GM18867 (cell line): ENCODE data around the gene ZNF146.
"Not testable (repeated sequence)": the region's sequence is repeated elsewhere in the genome, so short reads cannot be mapped to it uniquely, and the experiment has no call there.

Experiments
- ATAC-seq: cut with Tn5 transposase; IDR thresholded peaks from one replicate; pipeline ENCODE4 v1.9.1; 2021; ENCODE audit warnings: mild to moderate bottlenecking, moderate library complexity; ENCODE audit not compliant: unreplicated experiment

Gene ZNF146

DNA sequence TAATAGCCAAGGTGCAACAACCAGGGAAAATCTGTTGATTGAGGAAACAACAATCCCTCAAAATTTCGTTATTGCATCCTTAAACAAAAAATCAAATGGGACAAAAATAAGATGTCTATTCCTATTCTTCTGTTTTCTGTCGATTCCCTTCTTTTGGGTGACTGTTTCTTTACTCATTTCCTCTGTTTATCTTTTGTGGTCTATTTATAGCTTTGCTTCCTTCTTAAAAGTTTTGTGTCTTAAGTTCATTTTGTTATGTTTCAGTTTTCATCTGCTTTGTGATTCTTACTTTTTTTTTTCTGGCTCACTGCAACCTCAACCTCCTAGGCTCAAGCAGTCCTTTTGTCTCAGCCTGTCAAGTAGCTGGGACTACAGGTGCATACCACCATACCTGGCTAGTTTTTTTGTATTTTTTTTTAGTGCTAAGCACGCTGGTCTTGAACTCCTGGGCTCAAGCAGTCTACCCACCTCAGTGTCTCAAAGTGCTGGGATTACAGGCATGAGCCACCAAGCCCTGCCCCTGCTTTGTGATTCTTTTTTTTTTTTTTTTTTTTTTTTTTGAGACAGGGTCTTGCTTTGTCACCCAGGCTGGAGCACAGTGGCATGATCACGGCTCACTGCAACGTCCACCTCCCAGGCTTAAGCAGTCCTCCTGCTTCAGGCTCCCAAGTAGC lies 10.4 kb downstream of the ZNF146 start:
- ATAC-seq, result no peak

DNA sequence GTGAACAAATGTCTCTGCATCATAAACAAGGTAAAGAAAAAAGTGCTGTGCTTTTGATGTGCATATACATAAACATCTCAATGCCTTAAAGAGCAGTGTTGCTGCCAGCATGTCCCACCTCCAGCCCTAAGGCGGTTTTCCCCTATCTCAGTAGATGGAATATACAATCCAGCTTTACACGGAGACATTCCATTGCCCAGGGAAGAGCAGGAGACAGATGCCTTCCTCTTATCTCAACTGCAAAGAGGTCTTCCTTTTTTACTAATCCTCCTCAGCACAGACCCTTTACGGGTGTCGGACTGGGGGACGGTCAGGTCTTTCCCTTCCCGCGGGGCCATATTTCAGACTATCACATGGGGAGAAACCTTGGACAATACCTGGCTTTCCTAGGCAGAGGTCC lies 18.7 kb downstream of the ZNF146 start:
- ATAC-seq, result not testable (repeated sequence)

DNA sequence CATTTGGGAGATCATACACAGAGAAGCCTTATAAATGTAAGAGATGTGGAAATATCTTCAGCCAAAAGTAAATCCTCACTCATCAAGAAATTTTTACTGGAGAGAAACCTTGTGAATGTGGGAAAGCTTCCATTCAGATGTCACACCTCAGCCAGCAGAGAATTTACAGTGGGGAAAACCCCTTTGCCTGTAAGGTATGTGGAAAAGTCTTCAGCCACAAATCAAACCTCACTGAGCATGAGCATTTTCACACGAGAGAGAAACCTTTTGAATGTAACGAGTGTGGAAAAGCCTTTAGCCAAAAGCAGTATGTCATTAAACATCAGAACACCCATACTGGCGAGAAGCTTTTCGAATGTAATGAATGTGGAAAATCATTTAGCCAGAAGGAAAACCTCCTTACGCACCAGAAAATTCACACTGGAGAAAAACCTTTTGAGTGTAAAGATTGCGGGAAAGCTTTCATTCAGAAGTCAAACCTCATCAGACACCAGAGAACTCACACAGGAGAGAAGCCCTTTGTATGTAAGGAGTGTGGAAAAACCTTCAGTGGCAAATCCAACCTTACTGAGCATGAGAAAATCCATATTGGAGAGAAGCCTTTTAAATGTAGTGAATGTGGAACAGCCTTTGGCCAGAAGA lies 21.5 kb downstream of the ZNF146 start:
- no peak for ATAC-seq

DNA sequence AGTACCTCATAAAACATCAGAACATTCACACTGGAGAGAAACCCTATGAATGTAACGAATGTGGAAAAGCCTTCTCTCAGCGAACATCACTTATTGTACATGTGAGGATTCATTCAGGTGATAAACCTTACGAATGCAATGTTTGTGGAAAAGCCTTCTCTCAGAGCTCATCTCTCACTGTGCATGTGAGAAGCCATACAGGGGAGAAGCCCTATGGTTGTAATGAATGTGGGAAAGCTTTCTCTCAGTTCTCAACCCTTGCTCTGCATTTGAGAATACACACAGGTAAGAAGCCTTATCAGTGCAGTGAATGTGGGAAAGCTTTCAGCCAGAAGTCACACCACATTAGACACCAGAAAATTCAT lies 22.0 kb downstream of the ZNF146 start:
- no peak for ATAC-seq

DNA sequence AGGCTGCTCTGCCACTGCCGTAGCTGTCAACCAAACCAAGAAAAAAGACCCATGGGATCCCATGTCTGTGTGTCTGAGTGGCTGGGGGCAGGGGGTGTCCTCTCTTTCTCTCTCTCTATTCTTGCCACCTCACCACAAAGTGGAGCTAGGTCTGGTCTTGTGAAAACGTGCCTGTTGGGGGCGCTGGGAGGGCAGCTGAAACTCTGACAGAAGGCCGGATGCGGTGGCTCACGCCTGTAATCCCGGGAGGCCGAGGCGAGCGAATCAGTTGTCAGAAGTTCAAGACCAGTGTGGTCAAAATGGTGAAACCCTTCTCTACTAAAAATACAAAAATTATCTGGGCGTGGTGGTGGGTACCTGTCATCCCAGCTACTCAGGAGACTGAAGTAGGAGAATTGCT lies 29.2 kb downstream of the ZNF146 start:
- no peak for ATAC-seq

DNA sequence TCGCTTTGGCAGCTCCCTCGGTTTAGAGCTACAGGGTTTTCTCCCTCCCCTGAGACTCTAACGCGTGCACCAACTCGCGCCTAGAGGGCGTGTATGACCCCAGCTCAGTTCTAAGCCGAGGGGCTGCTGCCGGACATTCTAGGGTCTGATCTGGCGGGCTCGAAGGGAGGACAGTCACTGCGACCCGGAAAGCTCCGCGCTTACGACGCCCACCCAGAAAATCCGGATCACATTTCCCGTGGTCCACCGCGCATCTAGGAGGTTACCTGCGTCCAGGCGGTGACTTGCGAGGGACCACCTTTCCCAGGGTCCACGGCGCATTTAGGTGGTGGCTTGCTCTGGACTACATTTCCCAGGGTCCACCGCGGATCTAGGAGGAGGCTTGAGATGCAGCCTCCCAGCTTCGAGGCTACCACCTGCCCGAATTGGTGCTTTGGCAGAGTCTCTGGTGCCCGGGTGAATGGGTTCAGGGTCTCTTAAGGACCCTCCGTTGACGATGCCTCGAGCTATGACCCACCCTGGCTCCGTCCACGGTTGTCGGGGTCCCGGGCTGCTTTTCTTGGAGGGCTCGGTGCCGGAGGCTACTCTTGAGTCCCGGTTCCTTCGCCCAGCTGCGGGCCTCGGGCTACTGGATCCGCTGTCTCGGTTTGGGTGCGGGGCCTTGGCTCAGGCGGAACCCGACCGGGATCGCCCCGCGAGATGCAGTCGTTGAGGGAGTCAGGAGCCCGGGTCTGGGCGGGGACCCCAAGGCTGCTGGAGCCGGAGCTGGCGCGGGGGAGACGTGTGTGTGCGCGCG lies 30.5 kb downstream of the ZNF146 start:
- no peak for ATAC-seq

DNA sequence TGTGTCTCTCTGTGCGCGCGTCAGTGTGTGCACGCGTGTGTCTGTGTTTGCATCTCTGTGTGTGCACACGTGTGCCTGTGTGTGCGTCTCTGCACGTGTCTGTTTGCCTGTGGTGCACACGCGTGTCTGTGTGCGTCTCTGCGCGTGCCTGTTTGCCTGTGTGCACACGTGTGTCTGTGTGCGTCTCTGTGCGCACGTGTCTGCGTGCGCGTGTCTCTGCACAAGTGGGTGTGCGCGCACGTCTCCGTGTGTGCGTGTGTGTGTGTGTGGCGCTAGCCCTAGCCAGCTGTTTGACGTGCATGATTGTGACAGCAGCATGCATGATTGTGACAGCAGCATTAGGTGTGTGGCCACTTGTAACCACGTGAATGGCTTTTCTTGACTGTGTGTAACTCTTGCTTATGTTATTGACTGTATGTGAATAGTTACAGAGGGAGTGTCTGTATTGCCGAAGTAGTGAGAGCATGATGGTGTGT lies 31.1 kb downstream of the ZNF146 start:
- no peak for ATAC-seq

DNA sequence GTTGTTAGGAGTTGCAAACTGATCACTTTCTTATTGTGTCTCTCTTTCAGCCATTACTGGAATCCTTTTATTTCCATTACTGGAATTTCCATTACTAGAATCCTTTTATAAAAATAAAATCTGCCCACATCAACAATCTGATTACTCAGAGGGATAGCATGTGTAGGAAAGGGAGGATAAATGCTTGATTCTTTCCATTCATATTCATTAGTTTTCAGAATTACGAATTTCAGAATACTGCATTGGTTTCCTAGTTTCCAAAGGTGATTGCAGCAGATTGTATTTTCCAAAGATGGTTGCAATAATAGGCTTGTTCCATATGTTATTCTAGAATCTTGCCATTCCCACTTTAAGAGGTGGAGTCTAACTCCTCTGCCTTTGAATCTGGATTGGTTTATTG lies 37.1 kb downstream of the ZNF146 start:
- no peak for ATAC-seq

DNA sequence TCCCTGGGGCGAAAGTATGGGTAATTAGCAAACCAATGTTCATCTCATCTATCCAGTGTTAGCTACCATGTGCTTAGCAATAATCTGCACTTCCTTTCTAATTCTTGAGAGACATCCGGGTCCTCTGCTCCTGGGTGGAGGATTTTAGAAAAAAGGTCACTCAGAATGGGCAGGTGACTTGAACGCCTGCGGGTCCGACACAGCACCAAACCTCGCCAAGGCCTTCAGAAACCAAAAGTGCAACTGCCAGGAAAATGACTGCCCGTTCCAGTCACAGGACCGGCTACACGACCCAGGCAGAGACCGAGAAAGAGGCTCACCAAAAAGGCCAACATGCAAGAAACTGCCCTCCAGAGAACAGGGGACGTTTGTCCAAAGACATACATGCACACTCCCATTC lies 39.9 kb downstream of the ZNF146 start:
- no peak for ATAC-seq

DNA sequence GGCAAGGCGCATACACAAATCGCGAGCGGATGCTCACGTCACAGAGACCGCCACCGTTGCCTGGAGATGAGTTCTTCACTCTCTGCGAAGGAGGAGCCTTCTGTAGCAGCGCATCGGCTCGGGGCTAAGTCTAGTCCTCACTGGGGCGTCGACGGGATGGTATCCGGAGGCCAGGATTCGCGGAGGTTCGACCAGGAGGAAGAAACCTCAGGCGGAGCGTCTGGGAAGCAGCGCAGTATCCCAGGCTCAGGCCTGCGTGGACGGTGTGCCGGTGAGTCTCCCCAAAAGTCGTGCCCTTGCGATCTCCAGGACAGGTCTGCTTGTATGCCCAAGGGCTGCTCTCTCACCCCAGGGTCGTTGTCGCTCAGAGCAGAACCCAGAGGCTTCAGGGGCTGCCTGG lies 40.4 kb downstream of the ZNF146 start:
- ATAC-seq, result no peak

DNA sequence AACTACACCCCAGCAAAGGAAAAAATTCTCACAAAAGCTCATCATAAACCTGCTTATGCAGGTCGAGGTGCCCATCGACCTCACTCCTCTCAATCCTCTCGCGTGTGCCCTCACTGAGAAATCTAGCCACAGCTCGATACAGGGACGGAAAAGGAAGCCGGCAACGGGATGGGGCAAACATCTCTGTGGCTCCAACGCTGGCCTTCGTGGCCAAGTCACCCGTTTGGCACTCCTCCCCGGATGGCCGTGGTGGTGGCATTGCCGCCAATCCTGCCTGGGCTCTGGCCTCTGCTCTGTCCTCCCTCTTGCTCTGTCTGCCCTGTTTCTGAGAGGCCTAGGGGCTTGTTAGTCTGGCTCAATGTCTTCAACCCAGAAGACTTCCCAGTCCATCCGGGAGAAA lies 41.2 kb downstream of the ZNF146 start:
- no peak for ATAC-seq

DNA sequence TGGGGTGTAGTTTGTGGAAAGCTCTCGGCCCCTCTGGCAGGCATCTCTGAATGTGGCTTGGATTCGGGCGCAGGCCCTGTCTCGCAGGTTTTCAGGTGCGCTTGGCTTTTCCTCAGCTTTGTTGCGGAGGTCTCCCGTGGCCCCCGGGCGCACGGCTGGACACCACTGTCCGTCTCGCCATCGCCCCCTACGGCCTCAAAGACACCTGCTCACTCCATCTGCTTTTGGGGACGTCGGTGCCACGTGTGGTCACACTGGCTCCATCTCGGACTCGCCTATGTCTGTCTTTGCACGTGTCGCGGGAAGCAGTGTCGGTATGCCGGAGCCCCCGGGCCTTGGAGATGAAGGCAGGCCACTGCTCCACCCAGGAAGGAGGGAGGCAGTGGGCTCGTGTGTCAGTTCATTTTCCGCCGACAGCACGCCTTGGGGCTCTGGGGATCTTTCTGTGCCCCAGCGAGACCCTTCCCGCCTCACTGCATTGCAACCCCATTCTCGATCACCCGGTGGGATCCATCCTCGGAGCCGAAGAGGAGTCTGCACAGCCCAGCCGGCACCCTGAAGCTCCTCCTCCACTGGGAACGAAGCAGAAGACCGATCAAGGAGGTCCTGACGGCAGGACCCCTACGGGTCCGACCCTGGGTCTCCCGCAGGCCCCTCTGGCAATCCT lies 42.1 kb downstream of the ZNF146 start:
- ATAC-seq, result no peak

DNA sequence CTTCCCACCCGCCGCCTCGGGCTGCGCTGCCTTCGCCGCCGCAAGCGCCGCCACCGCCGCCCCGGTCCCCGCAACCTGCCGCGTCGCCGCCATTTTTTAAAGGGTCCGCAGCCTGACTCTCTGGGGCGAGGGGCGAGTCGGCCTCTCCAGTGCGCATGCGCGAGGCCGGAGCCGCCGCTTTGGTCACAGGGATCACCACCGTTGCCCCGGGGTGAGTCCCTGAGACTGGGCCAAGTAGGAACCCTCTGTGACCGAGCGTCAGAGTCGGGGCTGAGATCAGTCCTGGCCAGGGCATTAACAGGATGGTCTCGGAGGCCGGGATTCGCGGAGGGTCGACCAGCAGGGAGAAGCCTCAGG lies 42.6 kb downstream of the ZNF146 start:
- no peak for ATAC-seq

DNA sequence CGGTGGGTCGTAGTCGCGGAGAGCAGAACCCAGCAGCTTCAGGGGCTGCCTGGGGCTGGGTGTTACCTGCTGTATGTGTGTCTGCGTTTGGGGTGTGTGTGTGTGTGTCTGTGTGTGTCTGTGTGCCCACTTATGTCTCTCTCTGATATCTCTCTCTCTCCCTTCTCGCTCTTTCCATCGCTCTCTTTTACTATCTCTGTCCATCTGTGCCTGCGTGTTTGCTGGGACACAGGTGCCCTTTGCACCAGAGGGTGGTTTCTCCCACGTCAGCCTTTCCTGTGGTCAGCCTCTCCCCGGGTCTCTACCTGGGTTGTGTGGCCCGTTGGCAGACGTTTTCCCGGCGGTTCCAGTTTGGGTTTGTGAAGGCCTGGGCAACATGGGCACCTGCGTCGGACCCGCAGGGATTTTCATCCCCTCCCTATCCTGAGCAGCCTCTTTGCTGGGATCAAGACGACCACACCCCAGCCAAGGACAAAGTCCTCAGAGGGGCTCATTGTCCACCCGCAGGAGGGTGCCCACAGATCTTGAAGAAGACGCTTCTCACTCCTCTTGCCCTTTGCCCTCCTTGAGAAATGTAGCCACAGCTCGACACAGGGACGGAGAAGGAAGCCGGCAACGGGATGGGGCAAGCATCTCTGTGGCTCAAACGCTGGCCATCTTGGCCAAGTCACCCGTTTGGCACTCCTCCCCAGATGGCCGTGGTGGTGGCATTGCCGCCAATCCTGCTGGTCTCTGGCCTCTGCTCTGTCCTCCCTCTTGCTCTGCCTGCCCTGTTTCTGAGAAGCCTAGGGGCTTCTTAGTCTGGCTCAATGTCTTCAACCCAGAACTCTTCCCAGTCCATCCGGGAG lies 43.3 kb downstream of the ZNF146 start:
- no peak for ATAC-seq

DNA sequence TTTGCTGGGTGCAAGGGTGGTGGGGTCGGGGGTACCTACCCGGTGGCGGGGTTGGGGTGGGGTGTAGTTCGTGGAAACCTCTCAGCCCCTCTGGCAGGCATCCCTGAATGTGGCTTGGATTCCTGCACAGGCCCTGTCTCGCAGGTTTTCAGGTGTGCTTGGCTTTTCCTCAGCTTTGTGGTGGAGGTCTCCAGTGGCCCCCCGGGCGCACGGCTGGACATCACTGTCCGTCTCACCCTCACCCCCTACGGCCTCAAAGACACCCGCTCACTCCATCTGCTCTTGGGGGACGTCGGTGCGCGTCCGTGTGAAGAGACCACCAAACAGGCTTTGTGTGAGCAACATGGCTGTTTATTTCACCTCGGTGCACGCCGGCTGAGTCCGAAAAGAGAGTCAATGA lies 44.3 kb downstream of the ZNF146 start:
- ATAC-seq, result no peak

DNA sequence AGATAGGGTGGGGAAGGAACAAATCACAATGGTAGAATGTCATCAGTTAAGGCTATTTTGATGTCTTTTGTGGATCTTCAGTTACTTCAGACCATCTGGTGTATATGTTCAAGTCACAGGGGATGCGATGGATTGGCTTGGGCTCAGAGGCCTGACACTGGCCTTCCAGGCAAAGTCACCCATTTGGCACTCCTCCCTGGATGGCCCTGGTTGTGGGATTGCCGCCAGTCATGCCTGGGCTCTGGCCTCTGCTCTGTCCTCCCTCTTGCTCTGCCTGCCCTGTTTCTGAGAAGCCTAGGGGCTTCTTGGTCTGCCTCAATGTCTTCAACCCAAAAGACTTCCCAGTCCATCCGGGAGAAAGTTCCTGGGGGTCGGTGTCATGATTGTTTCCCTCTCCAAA lies 50.2 kb downstream of the ZNF146 start:
- ATAC-seq, result no peak

DNA sequence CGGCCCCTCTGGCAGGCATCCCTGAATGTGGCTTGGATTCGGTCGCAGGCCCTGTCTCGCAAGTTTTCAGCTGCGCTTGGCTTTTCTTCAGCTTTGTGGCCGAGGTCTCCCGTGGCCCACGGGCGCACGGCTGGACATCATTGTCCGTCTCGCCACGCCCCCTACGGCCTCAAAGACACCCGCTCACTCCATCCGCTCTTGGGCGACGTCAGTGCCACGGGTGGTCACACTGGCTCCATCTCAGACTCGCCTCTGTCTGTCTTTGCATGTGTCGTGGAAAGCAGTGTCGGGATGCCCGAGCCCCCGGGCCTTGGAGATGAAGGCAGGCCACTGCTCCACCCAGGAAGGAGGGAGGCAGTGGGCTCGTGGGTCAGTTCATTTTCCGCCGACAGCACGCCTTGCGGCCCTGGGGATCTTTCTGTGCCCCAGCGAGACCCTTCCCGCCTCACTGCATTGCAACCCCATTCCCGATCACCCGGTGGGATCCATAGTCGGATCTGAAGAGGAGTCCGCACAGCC lies 51.0 kb downstream of the ZNF146 start:
- no peak for ATAC-seq

DNA sequence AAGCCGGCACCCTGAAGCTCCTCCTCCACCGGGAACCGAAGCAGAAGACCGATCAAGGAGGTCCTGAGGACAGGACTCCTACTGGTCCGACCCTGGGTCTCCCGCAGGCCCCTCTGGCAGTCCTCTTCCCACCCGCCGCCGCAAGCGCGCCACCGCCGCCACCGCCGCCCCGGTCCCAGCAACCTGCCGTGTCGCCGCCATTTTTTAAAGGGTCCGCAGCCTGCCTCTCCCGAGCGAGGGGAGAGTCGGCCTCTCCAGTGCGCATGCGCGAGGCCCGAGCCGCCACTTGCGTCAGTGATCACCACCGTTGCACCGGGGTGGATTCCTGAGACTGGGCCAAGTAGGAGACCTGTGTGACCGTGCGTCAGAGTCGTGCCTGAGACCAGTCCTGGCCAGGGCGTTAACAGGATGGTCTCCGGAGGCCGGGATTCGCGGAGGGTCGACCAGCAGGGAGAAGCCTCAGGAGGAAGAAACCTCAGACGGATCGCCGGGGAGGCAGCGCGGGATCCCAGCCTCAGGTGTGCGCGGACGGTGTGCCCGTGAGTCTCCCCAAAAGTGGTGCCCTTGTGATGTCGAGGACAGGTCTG lies 51.6 kb downstream of the ZNF146 start:
- no peak for ATAC-seq

DNA sequence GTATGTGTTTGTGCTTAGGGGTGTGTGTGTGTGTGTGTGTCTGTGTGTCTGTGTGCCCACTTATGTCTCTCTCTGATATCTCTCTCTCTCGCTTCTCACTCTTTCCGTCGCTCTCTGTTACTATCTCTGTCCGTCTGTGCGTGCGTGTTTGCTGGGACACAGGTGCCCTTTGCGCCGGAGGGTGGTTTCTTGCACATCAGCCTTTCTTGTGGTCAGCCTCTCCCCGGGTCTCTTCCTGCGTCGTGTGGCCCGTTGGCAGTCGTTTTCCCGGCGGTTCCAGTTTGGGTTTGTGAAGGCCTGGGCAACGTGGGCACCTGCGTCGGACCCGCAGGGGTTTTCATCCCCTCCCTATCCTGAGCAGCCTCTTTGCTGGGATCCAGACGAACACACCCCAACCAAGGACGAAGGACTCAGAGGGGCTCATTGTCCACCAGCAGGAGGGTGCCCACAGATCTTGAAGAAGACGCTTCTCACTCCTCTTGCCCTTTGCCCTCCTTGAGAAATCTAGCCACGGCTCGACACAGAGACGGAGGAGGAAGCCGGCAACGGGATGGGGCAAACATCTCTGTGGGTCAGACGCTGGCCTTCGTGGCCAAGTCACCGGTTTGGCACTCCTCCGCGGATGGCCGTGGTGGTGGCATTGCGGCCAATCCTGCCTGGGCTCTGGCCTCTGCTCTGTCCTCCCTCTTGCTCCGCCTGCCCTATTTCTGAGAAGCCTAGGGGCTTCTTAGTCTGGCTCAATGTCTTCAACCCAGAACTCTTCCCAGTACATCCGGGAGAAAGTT lies 52.3 kb downstream of the ZNF146 start:
- no peak for ATAC-seq
